ENCODE measurements around the gene TSHZ2. TPM values are rescaled to one million over a fixed set of nuclear protein-coding genes. Genes with fewer than 3 reads are reported as not detected.

TSHZ2 gene
- total RNA-seq, 1 donor from 2014 or later: 0.77 TPM

- DNase-seq (ENCODE audit: low read depth in 2 of 2): no peak
Measured at GRCh38 chr20:53057579-53057978, 85.4 kb downstream of the TSHZ2 start.

GRCh38 chr20:53059848-53060247 is 87.7 kb downstream of the TSHZ2 start:
- DNase-seq (ENCODE audit: low read depth in 2 of 2): no peak

DNA sequence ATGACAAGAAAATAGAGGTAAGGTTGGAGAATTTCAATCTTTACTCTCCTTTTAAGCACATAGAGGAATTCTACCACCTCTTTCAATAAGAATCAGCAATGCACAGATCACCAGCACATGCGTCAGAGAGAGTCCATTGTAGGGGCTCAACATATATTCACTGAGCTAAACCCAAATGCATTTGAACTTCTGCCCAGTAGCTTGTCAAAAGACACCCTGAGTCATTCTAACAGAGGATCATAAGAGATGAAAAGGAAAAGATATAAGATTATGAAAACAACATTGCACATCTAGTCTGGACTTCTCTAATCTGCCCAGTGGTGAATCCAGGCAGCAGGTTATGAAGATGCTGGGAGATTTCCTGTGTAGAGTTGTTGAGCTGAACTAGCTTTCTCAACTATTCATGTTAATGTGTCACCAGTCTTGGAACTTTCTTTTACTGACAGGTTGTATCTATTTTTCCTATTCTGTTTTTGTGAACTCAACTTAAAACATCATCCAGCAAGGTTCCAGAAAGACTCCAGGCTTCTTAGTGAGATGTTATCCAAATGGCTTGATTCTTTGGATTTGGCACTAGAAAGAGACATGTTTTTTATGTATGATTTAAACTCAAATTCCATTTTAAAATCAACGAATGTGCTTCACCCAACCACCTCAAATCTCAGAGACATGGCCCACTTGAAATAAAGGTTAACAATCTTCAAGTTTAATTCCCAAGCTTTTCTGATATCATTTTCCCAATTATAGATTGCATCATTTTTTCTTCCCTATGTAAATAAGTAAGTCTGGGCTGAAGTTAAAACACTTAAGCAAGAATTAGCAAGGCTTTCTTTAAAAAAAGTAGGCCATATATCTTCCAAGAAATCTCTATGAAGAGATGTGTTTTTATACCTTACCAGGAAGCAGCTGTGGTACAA is 89.3 kb downstream of the TSHZ2 start:
- peak in 1 of 2 donors; percentile 3 for DNase-seq (ENCODE audit: low read depth in 2 of 2)

GRCh38 chr20:53064935-53065334 is 92.8 kb downstream of the TSHZ2 start:
- DNase-seq (ENCODE audit: low read depth in 2 of 2): no peak

GRCh38 chr20:53068241-53068640 is 96.1 kb downstream of the TSHZ2 start:
- DNase-seq (ENCODE audit: low read depth in 2 of 2): no peak

GRCh38 chr20:53069132-53069531 is 97.0 kb downstream of the TSHZ2 start:
- DNase-seq (ENCODE audit: low read depth in 2 of 2): no peak

- no peak for DNase-seq (ENCODE audit: low read depth in 2 of 2)
Measured at GRCh38 chr20:53070224-53070623, 98.1 kb downstream of the TSHZ2 start.

GRCh38 chr20:53070706-53071392 is 98.7 kb downstream of the TSHZ2 start:
- peak in 1 of 2 donors; percentile 71 for DNase-seq (ENCODE audit: low read depth in 2 of 2)

GRCh38 chr20:53071833-53072232 is 99.7 kb downstream of the TSHZ2 start:
- DNase-seq (ENCODE audit: low read depth in 2 of 2): no peak

DNA sequence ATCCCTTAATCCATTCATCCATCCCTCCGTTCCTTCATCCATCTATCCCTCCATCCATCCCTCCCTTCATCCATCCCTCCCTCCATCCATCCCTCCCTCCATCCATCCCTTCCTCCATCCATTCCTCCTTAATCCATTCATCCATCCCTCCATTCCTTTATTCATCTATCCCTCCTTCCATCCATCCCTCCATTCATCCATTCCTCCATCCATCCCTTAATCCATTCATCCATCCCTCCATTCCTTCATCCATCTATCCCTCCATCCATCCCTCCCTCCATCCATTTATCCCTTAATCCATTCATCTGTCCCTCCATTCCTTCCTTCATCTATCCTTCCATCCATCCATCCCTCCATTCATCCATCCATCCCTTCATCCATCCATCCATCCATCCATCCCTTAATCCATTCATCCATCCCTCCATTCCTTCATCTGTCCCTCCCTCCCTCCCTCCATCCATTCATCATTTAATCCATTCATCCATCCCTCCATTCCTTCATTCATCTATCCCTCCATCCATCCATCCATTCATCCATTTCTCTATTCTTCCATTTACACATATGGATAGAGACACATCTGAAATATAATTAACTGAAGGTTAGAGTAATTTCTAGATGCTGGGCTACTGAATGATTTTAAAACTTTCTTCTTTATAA is 100.9 kb downstream of the TSHZ2 start:
- no peak for DNase-seq (ENCODE audit: low read depth in 2 of 2)

DNA sequence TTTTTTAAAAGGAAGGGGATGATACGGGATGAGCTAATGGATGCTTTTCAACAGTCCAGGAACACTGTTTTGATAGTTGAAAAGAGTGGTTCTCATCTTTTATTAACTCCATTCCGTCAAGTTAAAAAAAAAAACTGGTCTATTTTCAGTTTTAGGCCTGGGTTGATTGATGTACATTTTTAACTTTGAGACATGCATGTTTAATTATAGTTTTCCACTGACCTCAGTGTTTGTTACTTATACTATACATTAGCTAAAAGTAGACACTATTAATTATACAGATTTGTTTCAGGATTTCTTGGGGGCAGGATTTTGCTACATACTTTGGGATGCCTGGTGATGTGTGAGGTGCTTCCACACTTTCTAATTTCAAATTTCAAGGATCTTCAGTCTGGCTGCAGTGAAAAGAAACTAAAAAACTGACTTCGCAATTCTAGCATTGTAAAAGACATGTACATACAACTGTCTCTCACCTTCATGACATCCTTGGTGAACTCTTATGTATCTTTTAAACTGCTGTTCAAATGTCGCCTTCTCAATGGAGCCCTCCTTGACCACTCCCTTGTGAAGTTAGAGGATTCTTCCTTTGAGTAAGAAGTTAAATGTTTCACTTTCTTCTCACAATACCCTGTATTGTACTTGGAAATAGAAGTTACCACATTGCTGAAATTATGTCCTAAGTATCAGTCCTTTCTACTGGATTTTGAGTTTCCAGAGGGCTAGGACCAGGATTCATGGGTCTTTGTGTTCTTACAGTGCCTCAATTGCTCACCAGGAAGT is 101.7 kb downstream of the TSHZ2 start:
- DNase-seq (ENCODE audit: low read depth in 2 of 2): no peak

DNA sequence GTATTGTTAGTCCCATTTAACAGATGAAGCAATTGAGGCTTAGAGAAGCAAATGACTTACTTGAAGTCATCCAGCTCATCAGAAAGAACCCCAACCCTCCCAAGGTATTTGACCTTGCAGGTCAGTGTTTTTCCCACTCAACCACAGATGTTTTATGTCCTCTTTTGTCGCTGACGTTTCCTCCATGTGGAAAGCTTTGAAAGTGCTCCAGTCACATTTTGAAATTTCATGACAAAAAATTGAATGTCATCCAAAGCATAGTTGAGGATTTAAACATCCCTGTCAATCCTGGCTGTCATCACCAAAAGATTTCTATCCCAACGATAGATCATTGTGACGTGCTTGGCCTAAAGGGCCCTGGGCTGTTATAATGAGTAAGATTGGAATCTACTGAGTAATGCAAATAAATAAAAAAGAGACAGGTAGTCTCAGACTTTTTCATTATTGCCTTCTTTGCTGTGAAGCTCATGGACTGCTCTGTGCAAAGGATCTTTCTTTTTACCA is 102.7 kb downstream of the TSHZ2 start:
- DNase-seq (ENCODE audit: low read depth in 2 of 2): peak in 1 of 2 donors; percentile 5

- DNase-seq (ENCODE audit: low read depth in 2 of 2): no peak
Measured at GRCh38 chr20:53076668-53077067, 104.5 kb downstream of the TSHZ2 start.

DNA sequence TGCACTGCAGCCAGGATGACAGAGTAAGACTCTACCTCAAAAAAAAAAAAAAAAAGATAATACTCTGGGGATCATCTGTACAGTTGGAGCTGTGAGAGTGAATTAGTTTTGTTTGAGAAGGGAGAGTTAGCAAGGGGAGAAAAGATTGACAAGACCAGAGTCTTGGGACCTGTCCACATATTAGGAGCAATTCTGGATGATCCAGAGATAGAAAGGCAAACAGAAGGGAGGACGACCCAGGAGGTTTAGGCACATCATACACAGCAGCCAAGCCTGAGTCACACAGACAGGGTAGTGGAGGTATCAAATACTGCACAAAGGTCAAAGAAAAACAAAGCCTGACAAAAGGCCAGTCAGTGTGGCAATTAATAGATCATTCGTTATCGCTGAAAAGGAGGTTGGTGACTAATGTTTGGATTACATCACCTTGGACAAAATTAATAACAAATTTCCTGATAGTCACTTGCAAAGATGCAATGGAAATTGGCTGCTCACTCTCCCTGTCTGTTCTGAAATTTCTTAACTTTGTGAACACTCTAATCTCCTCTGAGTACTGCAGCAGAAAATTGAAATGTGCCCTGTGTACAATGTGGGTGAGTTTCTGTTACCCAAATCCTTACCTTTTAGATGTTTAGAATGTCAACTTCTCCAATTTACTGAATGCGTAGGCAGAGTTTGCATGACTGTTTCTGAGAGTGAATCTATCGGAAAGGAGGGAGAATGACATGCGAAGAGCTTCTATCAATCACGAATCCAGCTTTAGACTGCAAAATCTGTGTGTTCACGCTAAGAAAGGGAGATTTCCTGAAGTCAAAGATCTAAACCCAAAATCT is 105.4 kb downstream of the TSHZ2 start:
- DNase-seq (ENCODE audit: low read depth in 2 of 2): peak; percentile 86 to 90

DNA sequence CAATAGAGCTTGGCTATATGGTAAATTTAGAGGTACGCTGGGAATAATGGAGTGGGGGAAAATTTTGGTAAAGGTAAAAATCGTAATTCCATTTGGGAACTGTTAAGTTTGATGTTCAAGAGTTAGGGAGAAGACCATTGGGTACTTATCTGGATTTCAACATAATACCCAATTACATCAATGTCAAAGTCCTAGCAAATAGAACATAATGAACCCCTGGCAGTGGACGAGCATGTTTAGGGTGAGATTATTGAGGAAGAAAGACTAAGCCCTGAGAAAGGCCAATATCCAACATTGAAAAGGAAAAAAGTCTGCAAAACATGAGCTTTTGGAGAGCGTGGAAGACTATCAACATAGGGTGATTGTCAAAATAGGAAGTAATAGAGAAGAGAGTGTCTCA is 106.6 kb downstream of the TSHZ2 start:
- DNase-seq (ENCODE audit: low read depth in 2 of 2): no peak

- no peak for DNase-seq (ENCODE audit: low read depth in 2 of 2)
Measured at GRCh38 chr20:53079261-53079691, 107.1 kb downstream of the TSHZ2 start.

DNA sequence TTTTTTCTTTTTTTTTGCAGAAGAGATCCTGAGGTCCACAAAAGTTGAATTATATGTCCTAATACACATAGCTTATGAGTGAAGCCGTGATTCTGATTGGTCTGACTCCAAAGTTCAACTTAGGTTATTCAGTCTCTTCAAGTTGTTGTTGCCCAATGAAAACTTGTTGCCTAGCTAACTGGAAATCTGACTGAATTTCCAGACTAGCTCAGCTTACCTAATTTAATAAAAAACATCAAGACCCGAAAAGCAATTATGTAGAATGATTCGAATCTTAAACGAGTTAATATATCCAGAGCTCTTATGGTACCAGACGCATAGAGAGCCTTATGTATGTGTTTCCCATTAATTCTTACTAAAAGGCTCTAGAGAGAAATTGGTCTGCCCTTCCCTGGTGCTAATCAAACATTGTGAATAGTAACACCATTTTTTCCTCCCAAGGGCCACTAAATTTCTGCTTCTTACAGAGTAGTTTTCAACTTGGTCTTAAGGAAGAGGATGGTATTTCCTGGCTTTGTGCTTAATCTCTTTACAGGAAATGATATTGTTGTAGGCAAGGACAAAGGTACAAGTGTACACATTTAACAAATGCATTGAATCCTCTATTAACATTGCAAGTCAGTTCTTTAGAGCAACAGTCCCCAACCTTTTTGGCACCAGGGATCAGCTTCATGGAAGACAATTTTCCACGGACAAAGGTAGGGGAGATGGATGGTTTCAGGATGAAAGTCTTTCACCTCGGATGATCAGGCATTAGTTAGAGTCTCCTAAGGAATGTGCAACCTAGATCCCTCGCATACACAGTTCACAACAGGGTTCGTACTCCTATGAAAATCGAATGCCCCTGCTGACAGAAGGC is 107.9 kb downstream of the TSHZ2 start:
- DNase-seq (ENCODE audit: low read depth in 2 of 2): peak in 1 of 2 donors; percentile 32

- no peak for DNase-seq (ENCODE audit: low read depth in 2 of 2)
Measured at GRCh38 chr20:53080687-53080962, 108.5 kb downstream of the TSHZ2 start.

Data from dermis microvascular lymphatic vessel endothelial cell (primary cell).